Measurements from ENCODE around the gene LRCOL1.

Gene LRCOL1

DNA sequence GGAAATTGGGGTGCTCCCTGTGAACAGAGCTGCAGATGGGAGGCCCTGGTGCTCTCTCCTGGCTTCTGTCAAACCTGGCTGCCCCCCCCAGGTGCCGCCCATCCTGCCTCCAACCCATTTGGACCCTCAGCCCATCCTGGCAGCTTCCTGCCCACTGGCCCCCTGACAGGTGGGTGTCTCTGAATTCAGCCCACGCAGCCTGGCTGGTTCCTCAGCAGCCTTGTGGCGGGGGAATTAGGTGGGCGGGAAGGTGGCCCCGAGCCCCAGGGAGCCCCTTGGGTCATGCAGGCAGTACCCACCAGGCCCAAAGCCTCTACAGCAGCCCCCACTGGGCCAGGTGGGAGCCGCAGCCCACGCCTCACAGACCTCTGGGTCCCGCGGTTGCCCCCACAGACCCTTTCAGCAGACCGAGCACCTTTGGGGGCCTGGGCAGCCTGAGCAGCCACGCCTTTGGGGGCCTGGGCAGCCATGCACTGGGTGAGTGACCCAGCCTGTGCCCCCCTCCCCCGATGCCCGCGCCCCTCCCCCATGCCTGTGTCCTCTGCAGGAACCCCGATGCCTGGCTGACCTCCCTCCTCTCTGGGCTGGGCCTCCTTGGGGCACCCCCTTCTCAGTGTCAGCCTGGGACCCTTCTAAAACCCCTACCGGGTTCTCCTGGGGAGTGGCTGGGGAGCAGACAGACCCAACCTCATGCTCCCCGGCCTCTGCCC is 28.9 kb downstream of the LRCOL1 start:
- no peak for DNase-seq

DNA sequence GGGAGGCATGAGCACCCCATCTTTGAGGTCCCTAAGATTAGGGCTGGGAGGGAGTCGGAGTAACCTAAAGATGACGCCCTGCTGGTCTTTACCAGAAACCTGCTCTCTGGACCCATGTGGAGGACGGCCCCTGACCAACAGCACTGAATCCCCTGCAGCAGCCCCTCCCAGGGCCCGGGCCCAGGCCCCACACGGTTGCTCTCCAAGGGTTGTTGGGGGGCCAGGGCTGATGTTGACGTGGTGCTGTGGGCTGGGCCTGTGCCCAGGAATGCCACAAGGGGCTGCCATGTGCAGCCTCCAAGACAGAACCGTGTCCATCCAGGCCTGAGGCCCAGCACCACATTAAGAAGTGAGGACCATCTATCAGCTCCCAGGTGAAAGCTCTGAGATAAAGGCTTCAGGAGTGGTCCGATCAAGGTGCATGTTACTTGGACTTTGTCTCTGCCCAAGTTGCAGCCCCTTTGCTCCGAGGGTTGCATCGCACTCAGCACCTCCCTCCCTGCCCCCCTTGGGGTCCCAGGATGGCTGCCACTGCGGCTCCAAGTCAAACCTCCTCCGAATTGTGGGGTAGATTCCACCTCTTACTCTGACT is 29.6 kb downstream of the LRCOL1 start:
- DNase-seq: no peak

DNA sequence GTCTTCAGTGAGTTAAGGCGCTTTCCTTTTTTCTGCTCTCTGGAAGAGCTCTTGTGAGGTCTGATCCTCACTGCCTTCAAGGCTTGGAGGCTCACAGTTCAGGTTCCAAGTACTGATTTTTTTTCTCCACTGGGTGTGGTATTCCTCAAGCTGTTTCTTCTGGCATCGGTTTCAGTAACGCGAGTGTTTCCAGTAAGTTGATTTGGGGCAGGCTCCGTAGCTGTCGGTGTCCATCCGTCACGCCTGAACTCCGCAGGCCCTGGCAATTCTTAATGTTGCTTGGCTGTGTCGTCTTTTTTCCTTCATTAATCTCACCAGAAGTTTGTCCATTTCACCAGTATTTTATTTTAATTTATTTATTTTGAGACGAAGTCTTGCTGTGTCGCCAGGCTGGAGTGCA is 30.6 kb downstream of the LRCOL1 start:
- no peak for DNase-seq

DNA sequence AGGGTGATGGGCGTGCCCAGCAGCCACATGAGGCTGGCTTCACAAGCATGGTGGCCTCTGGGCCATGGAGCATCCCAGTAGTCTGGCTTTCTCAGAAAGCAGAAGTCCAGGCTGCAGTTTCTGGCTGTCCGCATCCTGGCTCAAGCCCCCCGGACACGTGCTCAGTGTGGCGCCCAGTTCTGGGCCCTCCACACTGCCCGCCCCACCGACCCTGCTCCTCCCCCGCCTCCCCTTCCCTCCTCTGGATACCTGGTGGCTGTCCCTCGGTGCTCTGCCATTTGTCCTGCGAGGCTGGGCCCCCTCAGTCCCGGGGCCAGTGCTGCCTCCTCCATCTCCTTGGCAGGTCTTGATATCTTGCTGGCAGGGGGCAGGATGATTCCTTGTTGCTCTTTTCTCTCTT is 31.6 kb downstream of the LRCOL1 start:
- DNase-seq: no peak

DNA sequence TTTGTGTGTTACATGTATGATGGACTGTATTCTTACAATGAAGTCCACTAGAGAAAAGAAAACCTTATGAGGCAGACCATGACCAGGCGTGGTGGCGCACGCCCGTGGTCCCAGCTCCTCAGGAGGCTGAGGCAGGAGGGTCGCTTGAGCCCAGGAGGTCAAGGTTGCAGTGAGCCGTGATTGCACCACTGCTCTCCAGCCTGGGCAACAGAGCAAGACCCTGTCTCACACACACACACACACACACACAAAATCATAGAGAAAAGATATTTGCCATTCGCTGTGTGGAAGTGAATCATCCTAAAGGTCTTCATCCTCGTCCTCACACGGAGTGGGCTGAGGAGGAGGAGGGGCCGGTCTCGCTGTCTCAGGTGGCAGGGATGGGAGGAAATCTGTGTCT is 32.3 kb downstream of the LRCOL1 start:
- no peak for DNase-seq

DNA sequence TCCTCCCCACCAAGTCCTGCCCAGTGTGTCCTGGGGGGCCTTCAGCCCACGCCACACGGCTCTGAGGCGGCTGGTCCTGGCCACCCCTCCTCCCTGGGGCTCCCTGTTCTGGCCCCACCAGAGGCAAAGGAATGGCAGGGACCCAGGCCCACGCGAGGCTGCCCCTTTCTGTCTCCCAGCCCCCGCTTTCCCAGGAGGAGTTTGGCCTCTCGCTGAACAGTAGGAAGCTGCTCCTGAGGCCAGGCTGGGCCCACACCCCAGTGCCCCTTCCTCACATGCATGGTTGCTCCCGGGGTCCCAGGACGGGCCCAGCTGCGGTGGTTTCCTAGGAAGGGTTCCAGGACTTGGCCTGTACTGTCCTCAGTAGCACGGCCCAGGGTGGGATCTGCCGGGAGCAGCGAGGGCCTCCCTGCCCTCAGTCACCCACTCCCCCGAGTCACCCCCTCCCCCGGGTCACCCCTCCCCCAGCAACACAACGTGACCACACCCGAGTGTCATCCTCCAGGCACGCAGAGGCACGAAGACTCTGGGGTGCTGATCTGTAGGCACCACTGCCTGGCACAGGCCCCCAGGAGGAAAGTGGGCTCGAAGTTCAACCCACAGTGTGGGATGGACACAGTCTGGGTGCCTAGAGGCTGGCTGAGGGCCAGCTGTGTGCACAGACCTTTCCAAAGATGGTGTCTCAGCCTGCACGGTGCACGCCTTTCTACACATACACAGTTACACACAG is 33.0 kb downstream of the LRCOL1 start:
- DNase-seq: no peak

DNA sequence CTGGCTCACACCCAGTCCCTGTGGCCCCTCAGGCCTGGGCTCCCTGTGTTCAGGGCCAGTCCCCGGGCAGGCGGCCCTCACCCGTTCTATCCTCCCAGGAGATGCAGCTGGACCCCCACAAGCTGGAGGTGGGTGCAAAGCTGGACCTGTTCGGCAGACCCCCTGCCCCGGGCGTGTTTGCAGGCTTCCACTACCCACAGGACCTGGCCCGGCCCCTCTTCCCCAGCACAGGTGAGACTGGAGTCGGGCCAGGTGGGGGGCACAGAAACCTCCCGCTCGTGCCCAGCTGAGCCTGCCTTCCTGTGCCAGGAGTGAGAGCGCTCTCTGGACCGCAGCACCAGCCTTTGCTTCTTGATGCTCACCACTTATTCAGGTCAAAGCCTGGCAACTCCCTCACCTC is 33.7 kb downstream of the LRCOL1 start:
- no peak for DNase-seq

DNA sequence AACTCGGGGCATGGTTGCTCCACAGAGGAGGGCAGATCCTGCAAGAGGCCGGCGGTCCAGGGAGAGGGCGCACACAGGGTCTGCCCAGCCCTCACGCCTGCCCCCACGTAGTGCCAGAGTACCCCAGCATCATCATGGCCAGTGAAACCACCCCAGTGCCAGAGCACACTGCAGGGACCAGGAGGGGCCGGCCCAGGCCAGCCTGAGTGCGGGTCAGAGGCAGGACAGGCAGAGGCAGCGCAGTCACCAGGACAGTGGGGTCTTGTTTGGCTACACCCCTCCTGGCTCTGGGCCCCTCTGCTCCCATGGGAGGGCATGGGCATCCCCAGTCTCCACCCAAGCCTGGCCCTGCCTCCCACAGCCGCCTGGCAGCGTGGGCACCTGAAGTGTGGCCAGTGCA is 34.7 kb downstream of the LRCOL1 start:
- no peak for DNase-seq

DNA sequence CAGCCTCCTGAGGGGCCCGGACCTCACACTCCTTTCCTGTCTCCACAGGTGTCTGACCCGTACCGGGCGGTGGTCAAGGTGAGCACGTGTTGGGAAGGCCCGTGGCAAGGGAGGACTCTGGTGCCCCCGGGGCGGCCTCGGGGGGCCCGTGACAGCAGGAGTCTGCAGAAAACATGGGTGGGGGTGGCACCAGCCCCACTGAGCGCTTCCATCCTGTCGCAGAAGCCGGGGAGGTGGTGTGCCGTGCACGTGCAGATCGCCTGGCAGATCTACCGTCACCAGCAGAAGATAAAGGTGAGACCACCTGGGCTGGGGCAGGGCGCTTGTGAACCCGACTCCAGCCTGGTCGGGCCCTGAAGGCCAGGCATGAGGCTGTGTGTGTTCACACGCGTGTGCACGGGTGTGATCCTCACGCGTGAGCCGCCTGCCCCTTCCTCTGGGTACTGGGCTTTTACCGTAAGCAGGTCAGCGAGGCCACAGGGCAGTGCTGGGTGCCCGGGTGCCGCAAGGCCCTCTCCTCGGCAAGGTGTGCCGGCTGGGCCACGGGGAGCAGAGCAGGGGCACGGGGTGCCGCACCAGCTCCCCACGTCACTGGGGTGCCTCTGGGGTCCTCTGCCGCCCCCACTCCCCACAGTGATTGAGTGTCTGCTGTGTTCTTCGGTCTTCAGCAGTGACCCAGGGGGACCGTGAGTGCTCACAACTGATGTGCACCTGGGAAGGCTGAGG is 35.9 kb downstream of the LRCOL1 start:
- no peak for DNase-seq

DNA sequence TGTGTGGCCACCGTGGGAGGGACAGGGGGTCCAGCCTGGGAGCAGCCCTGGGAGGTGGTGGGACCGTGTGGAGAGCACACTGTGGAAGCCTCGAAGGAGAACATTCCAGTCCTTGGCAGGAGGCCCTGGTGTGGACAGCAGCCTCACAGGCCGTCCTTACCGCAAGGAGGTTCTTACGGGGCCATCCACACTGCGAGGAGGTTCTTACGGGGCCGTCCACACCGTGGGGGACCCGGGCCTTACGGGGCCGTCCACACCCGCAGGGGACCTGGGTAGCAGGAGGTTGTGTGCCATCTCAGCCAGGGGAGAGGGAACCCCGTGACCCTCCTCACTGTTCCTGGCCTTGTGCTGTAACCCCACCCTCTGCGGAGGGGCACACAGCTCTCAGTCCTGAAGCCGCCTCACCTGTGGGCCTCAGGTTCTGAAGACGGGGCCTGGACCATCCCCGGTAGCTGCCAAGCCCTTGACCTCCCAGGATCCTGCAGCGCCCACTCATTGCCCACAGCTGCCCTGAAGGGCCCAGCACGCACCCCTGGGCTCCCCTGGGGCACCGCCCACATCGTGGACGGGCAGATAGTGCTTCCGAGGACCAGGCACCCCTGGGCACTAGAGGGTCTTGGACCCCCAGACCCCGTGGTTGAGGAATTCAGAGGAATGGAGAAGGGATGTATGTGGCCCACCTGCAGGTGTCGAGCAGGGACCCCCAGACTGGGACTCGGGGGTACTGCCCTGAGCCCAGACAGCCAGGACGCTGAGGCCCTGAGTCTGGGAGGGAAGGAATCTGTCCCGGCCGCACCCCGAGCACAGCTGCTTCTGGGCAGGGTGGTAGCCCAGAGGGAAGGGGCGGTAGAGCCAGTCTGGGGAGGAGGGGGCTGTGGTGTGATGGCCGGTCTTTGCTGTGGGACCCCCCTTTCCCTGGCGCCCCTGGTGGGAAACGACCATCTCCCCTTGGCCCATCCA is 37.3 kb downstream of the LRCOL1 start:
- DNase-seq: no peak

DNA sequence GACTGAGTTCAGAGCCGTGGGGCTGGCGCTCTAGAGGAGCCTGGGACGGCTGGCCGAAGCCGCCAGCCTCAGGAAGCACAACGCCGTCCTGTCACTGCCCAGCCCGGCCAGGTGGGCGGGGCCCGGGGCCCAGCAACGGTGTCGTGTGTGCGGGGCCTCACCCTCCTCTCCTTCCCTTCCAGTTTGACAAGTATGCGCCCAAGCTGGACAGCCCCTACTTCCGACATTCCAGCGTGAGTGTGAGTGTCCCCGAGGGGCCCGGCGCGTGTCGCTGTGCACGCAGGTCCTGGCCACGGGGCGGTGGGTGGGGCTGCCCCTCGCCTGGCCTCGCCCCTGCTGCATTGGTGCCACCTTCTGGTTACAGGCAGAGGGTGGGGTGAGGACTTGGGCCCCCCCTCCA is 38.3 kb downstream of the LRCOL1 start:
- DNase-seq: no peak

DNA sequence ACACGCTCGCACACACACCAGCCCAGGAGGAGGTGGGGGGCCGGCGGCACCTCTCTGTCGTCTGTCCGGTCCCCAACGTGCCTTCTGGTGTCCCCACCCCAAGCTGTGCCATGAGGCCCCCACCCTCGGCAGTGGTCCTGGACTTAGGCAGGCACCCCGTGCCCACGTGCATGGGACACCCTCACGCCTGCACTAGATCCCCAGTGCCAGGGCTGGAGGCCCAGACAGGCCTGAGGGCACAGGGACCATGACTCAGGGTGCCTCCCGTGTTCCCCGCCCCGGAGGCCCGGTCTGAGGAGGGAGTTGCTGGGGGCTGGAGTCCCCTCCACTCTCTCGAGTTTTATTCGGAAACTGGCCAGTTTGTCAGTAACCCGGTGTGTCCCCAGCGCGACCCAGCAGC is 38.8 kb downstream of the LRCOL1 start:
- no peak for DNase-seq

DNA sequence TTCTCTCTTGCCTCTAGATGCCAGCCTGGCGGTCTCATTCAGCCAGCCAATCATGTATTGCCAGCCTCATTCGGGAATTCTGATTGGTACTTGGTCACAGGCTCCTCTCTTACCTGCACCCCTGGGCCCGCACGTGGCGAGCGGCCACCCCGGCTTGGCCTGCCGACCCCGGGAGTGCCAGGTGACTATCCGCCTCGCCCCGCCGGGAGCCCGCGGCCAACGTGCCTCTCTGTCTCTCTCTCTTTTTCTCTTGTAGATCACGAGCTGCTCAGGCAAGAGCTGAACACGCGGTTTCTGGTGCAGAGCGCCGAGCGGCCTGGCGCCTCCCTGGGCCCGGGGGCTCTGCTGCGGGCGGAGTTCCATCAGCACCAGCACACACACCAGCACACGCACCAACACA is 39.3 kb downstream of the LRCOL1 start:
- DNase-seq: no peak

DNA sequence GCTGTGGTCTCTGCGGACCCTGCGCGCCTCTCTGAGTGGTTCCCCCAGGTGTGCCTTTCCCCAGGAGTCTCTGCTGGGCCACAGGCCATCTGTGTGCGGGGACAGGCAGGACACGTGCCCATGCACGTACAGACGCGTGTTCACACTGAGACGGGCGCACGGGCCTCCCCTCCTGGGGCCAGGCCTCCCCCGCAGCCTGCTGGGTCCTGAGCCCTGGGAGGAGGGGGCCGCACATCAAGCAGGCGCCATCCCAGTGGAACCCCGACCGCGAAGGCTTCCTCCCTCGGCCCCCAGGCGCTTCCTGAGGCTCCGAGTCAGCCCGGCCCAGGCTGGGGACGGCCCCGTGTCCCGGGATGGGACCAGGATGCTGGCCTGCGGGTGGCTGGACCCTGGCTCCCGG is 39.7 kb downstream of the LRCOL1 start:
- no peak for DNase-seq

DNA sequence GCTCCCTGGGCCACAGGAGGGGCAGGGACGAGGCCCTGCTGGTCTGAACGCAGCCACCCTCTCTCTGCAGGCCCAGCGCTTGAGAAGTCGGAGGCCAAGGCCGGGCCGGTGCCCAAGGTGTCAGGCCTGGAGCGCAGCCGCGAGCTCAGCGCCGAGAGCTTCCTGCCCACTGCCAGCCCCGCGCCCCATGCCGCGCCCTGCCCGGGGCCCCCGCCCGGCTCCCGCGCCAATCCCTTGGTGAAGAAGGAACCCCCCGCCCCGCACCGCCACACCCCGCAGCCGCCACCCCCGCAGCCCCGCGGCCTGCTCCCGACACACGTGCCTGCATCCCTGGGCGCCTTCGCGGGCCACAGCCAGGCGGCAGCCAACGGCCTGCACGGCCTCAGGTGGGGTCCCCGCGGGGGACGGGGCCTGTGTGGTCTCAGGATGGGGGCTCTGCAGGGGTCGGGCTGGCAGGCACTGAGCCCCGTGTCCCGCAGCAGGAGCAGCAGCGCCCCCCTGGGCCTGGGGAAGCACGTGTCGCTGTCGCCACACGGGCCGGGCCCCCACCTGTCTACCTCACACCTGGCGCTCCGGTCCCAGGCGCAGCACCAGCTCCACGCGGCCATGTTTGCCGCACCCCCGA is 40.4 kb downstream of the LRCOL1 start:
- DNase-seq: no peak

DNA sequence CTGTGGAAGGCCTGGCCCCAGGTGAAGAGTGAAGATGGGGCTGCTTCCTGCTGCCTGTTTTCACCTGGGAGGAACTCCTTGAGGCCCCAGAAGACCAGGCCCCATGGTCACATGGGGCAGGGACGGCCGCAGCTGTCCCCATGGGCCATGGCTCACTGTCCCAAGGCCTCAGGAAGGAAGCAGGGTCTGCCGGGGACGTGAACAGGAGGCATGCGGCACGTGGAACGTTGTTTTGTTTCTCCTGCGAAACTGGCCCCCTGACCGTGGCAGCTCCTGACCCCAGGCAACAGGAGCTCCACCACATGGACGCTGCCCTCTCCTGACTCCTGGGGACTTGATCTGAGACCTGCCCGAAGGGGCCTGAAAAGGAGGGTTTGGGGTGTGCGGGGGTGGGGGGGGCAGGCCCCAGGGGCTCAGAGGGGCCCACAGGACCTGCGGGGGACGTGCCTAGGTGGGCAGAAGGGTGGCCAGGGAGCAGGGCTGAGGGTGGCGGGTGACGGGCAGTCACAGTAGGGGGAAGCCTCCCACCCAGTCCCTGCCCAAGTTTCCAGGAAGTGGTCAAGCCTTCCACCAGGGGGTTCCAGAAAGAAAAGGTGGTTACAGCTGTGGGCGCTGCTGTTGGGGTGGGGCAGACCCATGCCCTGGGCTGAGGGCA is 41.4 kb downstream of the LRCOL1 start:
- no peak for DNase-seq

DNA sequence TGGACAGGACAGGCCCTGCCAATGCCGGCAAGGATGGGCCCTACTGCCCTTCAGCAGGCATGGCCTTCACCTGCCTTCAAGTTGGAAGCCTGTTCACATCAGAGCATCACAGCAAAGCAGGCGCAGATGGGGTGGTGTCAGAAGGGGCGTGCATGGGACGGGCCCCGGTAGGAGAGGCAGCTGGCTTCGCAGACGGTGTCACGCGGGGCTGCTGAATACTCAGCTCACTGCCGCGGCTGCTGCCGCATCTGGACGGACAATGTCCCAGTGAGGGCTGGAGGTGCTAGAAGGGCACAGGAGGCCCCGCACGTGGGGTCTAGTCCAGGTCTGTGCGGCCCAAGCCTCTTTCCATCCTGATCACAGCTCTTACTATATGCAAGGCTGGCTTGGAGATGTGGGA is 42.1 kb downstream of the LRCOL1 start:
- no peak for DNase-seq

DNA sequence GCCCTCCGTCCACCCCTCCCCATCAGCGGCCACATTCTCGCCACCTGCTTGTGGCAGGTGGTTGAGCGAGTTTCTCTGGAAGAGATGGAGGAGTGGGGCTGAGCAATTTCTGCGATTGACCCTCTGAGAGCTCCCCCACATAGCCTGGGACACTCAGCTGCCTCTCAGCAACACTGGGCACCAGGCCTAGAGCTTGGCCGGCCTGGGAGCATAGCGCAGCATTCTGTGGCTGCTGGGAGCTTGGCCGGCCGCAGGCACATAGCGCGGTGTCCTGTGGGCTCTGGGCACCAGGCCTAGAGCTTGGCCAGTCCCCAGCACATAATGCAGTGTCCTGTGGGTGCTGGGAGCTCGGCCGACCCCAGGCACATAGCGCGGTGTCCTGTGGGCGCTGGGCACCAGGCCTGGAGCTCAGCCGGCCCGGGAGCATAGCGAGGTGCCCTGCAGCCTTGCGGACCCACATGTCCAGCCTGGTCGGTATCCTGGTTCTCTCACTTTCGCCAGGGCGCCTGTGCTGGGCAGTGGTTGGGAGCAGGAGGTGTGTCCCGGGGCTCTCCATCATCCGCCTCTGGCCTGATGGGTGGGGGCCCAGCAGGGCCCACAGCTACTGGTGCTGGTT is 43.8 kb downstream of the LRCOL1 start:
- no peak for DNase-seq

DNA sequence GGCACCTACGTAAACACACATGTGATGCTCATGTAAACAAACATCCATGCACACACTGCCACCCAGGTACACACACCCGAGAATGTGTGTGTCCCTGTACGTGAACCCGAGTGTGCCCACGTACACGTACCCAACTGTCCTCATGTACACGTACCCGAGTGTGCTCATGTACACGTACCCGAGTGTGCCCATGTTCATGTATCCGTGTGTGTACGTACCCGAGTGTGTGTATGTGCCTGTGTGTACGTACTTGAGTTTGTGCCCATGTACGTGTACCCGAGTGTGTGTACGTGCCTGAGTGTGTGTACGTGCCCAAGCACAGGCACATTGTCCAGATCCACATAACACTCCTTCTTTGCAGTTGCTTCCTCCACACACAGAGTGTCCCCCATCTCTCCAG is 45.0 kb downstream of the LRCOL1 start:
- no peak for DNase-seq

DNA sequence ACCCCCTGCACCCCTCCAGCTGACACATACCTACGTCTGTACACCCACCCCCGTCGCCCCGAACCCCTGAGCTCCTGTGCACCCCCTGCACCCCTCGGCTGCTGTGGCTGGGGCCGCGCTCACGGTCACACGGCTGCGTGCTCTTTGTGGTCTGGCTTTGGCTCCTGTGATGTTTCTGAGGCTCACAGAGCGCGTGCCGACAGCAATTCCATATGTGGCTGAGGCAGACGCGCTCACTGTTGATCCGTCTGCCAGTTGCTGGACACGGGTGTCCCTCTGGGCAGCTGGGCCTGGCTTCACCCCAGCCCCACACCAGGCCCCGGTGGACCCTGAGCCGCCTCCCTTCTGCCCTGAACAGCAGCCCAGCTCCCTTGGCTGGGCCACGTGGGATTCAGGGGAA is 46.5 kb downstream of the LRCOL1 start:
- DNase-seq: no peak

DNA sequence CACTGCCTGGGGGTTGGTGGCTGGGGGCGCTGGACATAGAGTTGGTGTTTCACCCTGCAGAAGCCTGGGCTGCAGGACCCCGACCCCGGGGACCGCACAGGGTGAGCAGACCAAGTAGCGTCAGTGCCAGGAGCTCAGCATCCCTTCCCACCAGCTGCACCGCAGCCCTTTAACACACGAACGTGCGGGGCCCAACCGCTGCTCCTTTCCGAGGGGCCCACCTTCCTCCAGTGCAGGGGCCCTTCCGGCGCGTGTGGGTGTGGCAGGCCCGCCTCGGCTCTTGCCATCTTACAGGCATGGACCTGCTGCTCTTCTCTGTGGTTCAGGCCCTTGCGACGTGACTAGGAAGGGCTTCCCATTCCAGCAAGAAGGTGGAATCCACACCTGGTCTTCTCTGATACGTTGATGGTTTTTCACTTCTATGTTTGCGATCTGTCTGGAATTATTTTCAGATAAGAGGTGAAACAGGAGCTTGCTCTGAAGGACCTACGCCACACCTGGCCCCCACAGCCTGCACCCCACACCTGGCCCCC is 47.8 kb downstream of the LRCOL1 start:
- no peak for DNase-seq
